GM21526 (cell line): ENCODE data around the gene VGLL1.
A peak's percentile ranks its signal among the peaks of the same experiment; 100 is the strongest.

Experiments
- ATAC-seq: cut with Tn5 transposase; IDR thresholded peaks from one replicate; pipeline ENCODE4 v1.9.1; 2021; ENCODE audit warnings: moderate library complexity; ENCODE audit not compliant: unreplicated experiment, low FRiP score

The VGLL1 gene

DNA sequence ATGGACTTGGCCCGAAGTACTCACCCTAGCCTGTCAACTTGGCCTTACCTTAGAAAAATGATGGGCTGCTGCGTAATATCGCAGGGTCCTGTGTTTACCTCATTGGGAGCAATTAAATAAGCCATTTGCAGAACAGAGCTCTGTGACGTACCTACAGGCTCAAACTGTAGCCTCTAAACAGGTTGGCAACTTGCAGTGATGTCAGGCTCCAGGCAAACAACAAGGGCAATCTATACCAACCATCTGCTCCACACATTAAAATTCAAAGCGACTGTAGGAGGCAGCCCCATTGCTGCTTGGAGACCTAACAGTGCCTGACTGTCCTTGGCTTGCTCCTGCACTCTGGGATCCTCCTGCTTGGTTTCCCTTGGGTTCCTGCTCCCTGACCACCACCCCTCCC, 17.2 kb downstream of the VGLL1 start:
- no peak for ATAC-seq

DNA sequence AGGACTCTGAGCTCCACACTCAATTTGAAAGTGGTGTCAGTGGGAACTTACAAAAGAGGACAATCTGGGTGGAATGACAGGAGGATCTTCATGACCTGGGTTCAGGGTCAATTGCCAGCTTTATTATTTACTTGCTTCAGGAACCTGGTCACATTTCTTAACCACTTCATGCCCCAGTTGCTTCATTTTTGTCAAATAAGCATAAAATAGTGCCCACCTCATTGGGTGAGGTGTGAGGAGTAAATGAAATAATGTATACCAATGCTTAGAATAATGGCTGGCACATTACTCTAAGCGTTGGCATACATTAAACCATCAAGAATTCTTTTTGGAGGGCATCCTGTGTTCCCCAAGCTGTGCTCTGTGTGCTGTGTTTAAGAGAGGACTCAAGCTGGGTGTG, 19.4 kb downstream of the VGLL1 start:
- no peak for ATAC-seq

DNA sequence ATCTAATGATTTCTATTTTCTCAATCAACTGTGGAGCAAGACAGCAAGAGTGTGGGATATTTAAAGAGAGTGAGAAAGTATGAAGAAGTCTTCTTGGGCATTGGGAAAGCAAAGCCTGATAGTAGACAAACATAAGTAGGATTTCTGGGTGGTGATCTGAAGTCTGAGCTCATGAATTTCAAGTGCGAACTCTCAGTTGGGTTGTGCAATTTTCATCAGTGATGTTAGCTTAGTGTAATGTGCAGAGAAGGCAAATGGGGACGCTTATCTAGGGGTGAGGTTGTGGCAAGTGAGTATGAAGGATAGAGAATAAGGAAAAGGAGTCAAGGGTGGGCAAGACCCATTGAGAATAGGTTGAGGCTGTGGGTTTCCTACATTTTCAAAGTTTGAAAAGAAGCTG, 23.7 kb downstream of the VGLL1 start:
- ATAC-seq: no peak

DNA sequence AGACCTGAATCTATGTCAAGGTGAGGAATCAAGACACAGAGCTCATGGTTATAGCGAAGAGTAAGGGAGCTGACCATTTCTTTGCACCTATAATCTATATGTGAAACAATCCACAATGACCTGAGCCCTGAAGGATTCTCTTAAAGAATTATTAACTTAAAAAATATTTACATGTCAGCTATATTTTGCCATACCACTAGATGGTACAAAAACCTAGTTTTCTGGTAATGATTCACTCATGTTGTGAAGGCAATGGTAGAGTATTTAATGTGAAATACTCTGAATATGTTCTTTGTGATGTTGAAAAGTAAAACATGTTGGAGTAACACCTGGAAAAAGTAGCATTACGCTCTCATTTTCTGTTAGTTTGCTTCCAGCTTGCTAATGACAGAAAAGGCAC, 40.0 kb downstream of the VGLL1 start:
- ATAC-seq: no peak

DNA sequence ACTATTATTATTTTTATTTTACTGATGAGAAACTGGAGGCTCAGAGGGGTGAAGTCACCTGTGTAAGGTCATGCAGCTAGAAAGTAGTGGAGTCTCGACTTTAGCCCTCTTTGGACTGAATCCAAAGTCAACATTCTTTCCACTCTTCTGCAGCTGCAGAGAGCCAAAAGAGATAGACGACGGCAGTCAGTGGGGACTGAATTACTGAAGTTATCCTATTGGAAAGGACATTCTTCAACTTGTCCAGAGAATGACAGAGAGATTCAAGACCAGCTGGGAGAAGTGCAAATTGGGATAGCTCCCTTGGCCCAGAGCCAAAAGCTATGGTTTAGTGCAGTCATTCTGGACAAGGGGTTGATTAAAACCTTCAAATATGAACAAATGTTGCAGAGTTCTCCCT, 42.5 kb downstream of the VGLL1 start:
- no peak for ATAC-seq

DNA sequence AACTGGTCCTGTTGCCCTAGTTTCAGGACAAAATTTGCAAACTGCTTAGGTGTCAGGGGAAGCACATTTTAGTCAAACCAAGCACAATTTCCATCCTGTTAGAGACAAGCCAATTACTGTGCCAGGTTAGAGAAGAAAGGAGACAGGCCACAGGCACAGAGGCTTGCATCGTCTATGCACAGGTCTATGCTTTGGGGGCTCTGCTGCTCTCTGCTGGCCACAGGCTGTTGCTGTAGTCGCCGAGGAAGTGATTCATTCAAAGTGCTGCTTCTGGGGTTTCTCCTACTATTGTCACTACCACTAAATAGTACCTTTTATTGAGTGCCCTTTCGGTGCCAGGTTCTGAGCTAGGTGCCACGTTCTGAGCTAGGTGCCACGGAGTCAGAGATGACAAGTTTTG, 45.5 kb downstream of the VGLL1 start:
- peak; percentile 95 for ATAC-seq

DNA sequence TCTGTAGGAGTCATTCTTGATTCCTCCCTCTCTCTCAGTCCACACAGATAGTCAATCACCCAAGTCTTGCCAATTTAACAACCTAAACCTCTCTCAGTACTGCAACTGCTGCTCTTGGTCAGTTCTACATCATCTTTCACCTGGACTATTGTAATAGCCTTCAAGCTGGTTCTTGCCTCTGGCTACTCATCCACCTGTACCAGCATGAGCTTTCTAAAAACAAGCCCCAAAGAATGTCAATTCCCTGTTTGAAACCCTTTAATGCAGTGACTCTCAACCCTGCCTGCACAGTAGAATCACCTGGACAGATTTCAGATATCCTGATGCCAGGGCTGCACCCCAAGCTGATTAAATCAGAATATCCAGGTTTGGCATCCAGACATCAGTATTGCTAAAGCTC, 48.3 kb downstream of the VGLL1 start:
- no peak for ATAC-seq

DNA sequence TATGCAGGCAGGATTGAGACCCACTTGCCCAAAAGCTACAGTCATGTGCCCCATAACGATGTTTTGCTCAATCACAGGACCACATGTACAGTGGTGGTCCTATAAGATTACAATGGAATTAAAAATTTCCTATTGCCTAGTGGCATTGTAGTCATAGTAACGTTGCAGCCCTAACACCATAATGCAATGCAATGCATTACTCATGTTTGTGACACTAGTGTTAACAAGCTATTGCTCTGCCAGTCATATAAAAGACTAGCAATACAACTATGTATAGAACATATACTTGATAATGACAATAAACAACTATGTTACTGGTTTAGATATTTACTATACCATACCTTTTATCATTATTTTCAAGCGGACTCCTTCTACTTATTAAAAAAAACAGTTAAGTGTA, 50.6 kb downstream of the VGLL1 start:
- no peak for ATAC-seq

DNA sequence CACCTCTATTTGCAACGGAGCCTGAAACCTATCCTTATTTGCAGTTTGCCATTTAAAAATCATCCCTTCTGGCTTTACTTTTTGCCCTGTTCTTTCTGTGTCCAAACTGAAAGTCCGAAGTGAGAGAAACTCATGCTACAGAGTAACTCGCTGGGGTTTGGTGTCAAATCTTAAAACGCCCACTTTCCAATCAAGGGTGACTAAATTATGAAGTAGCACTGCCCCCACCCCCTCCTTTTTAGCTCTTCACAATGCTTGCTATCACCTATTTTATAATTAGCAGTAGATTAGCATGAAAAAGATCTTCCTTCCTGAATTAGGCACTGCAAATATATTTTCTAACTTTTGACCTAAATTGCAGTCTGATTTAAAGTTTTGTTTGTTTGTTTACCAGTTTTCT, 52.5 kb downstream of the VGLL1 start:
- no peak for ATAC-seq

DNA sequence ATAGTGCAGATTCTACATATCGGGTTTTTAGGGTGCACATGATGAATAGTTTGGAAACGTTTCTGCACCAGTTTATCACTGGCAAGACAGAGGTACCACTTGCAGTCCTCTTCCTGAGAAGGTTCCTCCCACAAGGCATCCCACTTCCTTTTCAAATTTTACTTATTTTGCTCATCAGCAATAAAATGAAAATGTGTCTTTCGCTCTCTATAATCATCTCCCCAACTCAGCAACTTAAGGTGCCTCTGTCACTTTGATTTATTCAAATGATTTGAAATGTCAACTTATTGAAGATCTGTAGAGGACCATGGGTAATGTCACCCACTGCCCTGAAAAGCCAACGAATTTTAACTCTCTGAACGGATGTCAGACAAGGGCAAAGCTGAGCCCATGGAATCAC, 53.2 kb downstream of the VGLL1 start:
- no peak for ATAC-seq

DNA sequence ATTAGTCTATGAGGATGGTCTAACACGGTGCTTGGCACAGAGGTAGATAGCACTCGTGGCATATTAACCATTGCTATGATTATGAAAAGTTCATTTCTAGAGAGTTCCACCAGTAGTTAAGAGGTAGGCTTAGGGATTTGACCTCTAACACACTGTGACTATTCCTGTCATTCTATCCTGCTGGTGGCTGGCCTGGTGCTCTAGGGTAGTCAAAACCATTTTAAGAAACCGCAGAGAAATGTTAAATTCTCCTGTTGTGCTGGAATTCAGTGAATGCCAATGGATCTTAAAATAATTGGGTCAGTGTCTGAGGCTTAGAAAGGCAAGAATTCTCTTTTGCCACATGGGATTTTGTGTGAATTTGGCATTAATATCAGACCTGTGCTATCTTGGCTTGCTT, 53.9 kb downstream of the VGLL1 start:
- no peak for ATAC-seq

DNA sequence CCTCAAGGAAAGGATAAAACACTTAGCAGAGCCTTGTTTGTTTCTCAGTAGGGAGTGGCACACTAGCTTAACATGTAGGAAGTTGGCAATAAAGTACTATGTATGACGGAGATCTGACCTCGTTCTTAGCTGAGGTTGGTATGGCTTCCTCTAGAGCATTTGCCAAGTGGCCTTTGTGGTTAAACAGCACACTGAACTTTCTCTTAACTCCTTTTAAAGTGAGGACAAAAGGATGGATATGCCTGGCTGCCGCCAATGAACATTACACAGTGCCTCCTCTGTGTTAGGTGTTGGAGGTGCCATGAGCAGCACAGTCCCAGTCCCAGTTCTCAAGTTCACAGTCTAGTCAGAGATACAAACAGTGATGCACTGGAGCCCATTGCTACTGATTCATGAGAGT, 54.4 kb downstream of the VGLL1 start:
- no peak for ATAC-seq

DNA sequence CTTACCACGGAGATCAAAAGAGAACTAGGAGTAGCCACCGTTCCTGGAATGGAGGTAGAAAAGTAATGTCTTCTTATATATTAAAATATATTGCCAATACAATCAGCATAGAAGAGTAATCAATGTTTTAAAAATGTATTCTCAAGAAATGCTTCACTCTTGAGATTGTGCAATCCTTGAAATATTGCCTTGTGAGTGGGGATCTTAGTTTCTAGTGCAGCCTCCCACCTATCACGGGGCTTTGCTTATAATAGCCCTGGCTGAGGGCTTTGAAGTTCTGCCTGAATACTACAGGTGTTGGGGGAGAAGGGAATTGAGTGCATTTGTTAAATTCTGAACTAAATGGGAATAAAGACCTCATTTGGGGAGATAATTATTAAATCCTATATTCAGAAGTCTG, 55.5 kb downstream of the VGLL1 start:
- ATAC-seq: no peak

DNA sequence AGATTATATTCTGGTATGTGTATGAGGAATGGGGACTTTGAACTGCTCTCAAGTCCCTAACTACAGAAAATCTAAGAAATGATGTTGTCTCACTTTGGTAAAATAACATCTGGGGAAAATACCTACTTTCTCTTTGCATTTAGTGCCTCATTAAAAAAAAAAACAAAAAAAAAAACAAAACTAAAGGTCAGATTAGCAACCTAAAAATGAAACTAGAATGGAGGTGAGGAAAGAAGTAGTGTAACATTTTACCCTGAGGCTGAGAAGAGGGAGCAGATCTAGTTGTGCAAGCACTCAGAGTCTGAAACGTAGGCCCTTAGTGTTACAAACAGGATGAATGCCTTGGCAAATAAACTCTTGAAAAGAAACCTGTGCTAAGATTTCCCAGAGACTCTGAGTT, 56.0 kb downstream of the VGLL1 start:
- peak; percentile 47 for ATAC-seq

DNA sequence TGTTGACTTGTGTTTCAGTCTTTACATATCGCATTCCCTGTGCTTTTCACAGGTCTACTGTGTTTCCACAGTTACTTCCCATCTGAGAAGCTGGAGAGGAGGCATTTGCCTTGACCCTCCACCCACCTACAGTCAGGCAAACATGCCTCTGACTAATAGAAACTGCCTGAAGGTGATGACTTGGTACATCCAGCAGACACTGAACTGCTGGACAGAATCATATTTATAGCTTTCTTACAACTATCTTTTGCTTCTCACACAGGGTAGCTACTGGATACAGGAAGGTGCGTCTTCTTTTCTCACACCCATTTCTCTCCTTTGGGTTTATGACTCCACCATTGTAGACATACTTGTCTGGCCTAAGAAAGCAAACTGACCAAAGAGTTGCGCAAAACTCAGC, 58.0 kb downstream of the VGLL1 start:
- ATAC-seq: no peak

DNA sequence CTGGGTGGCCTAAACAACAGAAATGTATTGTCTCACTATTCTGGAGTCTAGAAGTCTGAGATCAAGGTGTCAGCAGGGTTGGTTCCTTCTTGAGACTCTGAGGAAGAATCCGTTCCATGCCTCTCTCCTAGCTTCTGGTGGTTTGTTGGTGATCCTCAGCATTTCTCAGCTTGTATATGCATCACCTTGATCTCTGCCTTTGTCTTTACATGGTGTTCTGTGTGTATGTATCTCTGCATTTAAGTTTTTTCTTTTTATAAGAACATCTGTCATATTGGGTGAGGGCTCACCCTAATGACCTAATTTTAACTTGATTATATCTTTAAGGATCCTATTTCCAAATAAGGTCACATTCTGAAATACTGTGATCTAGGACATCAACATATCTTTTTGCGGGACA, 65.3 kb downstream of the VGLL1 start:
- no peak for ATAC-seq

DNA sequence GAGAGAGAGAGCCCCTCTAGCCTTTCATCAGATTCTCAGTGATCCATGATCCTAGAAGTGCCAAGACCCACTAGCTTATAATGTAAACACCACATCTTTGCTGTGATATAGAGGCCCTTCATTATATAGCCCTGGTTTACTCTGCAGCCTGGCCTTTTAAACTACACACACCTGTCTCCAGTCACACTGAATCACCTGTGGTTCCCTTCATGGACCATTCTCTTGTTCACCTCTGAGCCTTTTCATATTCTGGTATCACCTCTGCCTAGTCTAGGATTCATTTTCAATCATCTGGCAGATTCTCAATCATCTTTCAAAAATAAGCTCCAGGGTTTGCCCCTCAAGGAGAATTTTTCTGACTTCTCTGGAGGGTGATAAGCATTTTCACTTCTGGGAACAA, 65.9 kb downstream of the VGLL1 start:
- ATAC-seq: no peak

DNA sequence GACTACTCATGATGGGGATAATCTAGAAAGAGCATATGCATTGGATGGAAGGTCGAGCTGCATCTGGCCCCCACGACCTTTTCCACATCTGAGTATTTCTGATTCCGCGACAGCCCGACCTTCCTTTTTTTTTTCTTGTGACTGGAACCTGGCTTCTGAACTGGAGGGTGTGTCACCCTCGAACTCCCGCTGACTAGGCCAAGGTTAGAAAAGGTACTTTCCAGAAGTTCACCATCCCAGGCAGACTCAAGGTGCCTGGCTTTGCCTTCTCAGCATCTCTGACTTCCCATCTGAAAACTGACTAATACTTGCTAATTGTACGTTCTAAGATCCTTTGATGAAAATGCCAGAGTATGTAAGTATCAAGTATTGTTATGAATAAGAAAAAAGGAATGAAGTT, 66.6 kb downstream of the VGLL1 start:
- no peak for ATAC-seq

DNA sequence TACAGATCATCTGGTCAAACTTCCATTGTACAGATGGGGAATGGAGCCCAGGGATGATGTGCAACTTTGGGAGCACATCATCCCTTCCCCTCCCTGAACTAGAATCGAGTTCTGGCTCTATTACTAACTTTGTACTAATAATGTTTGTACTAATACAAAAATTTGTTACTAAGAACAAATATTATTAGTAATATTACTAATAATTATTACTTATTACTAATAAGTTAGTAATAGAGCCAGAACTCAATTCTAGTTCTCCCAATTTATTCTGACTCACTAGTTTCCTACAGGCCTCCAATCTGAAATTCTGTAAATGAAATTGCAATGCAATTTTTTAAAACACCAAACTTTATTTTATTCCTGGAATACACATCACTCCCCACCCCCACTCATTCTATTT, 68.0 kb downstream of the VGLL1 start:
- ATAC-seq: no peak
